Endothelial cell of umbilical vein (primary cell): ENCODE data around the gene HOXA10. TPM values are rescaled to one million over a fixed set of nuclear protein-coding genes. Genes with fewer than 3 reads are reported as not detected.
A peak's percentile ranks its signal among the peaks of the same experiment; 100 is the strongest.

Source experiments
- BruUV-seq: library from RNA; stranded (reverse); fragments of 400-500 nt; replicated peaks from 2 replicates; lab custom pipeline; 2021; lab: Mats Ljungman, UMichigan
- CTCF ChIA-PET: fragments of 300-600, 350-600 bp; sonication (Branson Sonifier 250); formaldehyde crosslinking; loops from one replicate; lab custom pipeline; 2021; ENCODE audit warnings: antibody characterized with exemption, inconsistent platforms; lab: Charles Lee
- POLR2A ChIA-PET: fragments of 300-600, 350-600 bp; sonication (Branson Sonifier 250); formaldehyde crosslinking; loops from one replicate; lab custom pipeline; 2021; ENCODE audit warnings: antibody characterized with exemption, inconsistent platforms; lab: Charles Lee
- DNase-seq: peaks from one replicate; pipeline ENCODE4 v3.0.0-alpha.2; 2011; ENCODE audit warnings: low read depth, low spot score
- FAIRE-seq: peaks from 2 replicates; lab custom pipeline; 2011; peaks lifted over from hg19 to GRCh38; lab: Jason Lieb, UNC
- H2AFZ ChIP-seq: 2 replicates; pipeline ENCODE4 v1.6.0; 2012; ENCODE audit warnings: low read depth, low read length, control low read depth, inconsistent platforms
- H3K27ac ChIP-seq: 2 replicates; pipeline ENCODE4 v1.5.1; 2011; ENCODE audit warnings: low read depth, mild to moderate bottlenecking, control low read depth, low read length, moderate library complexity; ENCODE audit not compliant: insufficient read depth
- H3K27me3 ChIP-seq, 2 experiments: 2 replicates each; pipeline versions ENCODE4 v1.6.0 to v1.6.1; 2011; ENCODE audit warnings: low read length in 2 of 2, mixed read lengths in 1 of 2; ENCODE audit not compliant: control insufficient read depth in 2 of 2, insufficient read depth in 2 of 2
- H3K36me3 ChIP-seq, 2 experiments: 2 replicates in 1 of 2; 3 replicates in 1 of 2; pipeline ENCODE4 v1.5.1; 2011; ENCODE audit warnings: low read length in 2 of 2, mild to moderate bottlenecking in 1 of 2, moderate library complexity in 1 of 2; ENCODE audit not compliant: control insufficient read depth in 2 of 2, insufficient read depth in 2 of 2; ENCODE audit errors: extremely low read depth in 1 of 2
- H3K4me1 ChIP-seq: 3 replicates; pipeline ENCODE4 v1.5.1; 2011; ENCODE audit warnings: mild to moderate bottlenecking, low read length; ENCODE audit not compliant: control insufficient read depth, insufficient read depth; ENCODE audit errors: extremely low read depth
- H3K4me2 ChIP-seq: 2 replicates; pipeline ENCODE4 v1.6.1; 2011; ENCODE audit warnings: low read length, control low read depth, mixed read lengths; ENCODE audit not compliant: insufficient read depth
- H3K4me3 ChIP-seq, 3 experiments: fragments of 200-600 bp in 1 of 3; sonication (generic), shearing (Covaris generic) in 1 of 3; replicated peaks in 1 of 3; 2 replicates each; pipeline ENCODE4 v1.5.1; 2011 to 2016; ENCODE audit warnings: control low read depth in 3 of 3, low read length in 3 of 3, mild to moderate bottlenecking in 2 of 3, inconsistent platforms in 1 of 3, low read depth in 1 of 3, moderate library complexity in 1 of 3; ENCODE audit not compliant: insufficient read depth in 1 of 3
- H3K79me2 ChIP-seq: 2 replicates; pipeline ENCODE4 v1.6.0; 2012; ENCODE audit warnings: low read length, inconsistent platforms; ENCODE audit not compliant: control insufficient read depth, insufficient read depth
- H3K9ac ChIP-seq: replicated peaks from 2 replicates; pipeline ENCODE3; 2011; ENCODE audit warnings: low read length, control low read depth; ENCODE audit not compliant: insufficient read depth; ENCODE audit errors: extremely low read depth
- H3K9me1 ChIP-seq: replicated peaks from 3 replicates; pipeline ENCODE4 v1.6.0; 2011; ENCODE audit warnings: mild to moderate bottlenecking, low read length; ENCODE audit not compliant: control insufficient read depth, insufficient read depth; ENCODE audit errors: extremely low read depth
- H3K9me3 ChIP-seq: replicated peaks from 2 replicates; pipeline ENCODE4 v1.5.1; 2012; ENCODE audit warnings: low read length, inconsistent platforms; ENCODE audit not compliant: control insufficient read depth, insufficient read depth
- H4K20me1 ChIP-seq: replicated peaks from 2 replicates; pipeline ENCODE3; 2011; ENCODE audit warnings: mild to moderate bottlenecking, low read length; ENCODE audit not compliant: control insufficient read depth, insufficient read depth; ENCODE audit errors: extremely low read depth
- CTCF ChIP-seq, 2 donors: IDR thresholded peaks; 1 replicate in 1 of 2; 2 replicates in 1 of 2; pipeline ENCODE4 v1.5.1; 2011; ENCODE audit warnings: low read length in 2 of 2, mild to moderate bottlenecking in 2 of 2, moderate library complexity in 2 of 2, control low read depth in 1 of 2, inconsistent platforms in 1 of 2, low read depth in 1 of 2; ENCODE audit not compliant: insufficient read depth in 1 of 2; ENCODE audit errors: extremely low read depth in 1 of 2
- EZH2 ChIP-seq: IDR thresholded peaks from 2 replicates; pipeline ENCODE4 v1.6.1; 2012; ENCODE audit warnings: borderline replicate concordance, low read depth, mild to moderate bottlenecking, moderate library complexity, low read length, inconsistent platforms; ENCODE audit not compliant: severe bottlenecking
- FOS ChIP-seq: IDR thresholded peaks from 2 replicates; pipeline ENCODE4 v1.6.1; 2011; ENCODE audit warnings: mild to moderate bottlenecking, low read length, moderate library complexity, borderline replicate concordance; ENCODE audit not compliant: insufficient read depth
- GATA2 ChIP-seq: IDR thresholded peaks from 2 replicates; pipeline ENCODE4 v1.7.0; 2011; ENCODE audit warnings: low read depth, mild to moderate bottlenecking, moderate library complexity, mixed read lengths, low read length; ENCODE audit not compliant: insufficient read length, insufficient read depth
- JUN ChIP-seq: IDR thresholded peaks from 2 replicates; pipeline ENCODE4 v1.6.1; 2011; ENCODE audit warnings: borderline replicate concordance, low read depth; ENCODE audit not compliant: insufficient read length, insufficient read depth
- MAX ChIP-seq: IDR thresholded peaks from 2 replicates; pipeline ENCODE4 v1.6.1; 2011; ENCODE audit not compliant: insufficient read depth, insufficient read length
- MYC ChIP-seq: IDR thresholded peaks from one replicate; pipeline ENCODE4 v1.6.1; 2011; ENCODE audit warnings: mild to moderate bottlenecking, low read depth, low read length
- POLR2A ChIP-seq: IDR thresholded peaks from 2 replicates; pipeline ENCODE4 v1.6.1; 2012; ENCODE audit warnings: low read depth, mild to moderate bottlenecking, control low read depth, low read length
- POLR2AphosphoS5 ChIP-seq: IDR thresholded peaks from 2 replicates; pipeline ENCODE4 v1.6.1; 2012; ENCODE audit warnings: low read depth, mild to moderate bottlenecking, control low read depth, low read length, moderate library complexity; ENCODE audit not compliant: insufficient read depth
- dilution Hi-C: fragments of 300-500 bp; cut with MboI; formaldehyde crosslinking; loops from one replicate; pipeline ENCODE4 v1.15.0; 2019; ENCODE audit warnings: low sequenced_read_pairs; ENCODE audit not compliant: extremely low pct_ligation_motif_present
- intact Hi-C: fragments of 100-400 bp; cut with micrococcal nuclease; formaldehyde crosslinking; loops from one replicate; pipeline ENCODE4 v1.10.0; 2022
- polyA plus RNA-seq, 4 experiments: library from polyadenylated mRNA; depleted of rRNA in 3 of 4; stranded (reverse) in 3 of 4; unstranded in 1 of 4; fragments of >200 nt; gene quantifications; 2 replicates each; pipeline versions ENCODE4 v1.2.1 to v1.2.3, GENCODE V29; 2011 to 2012; ENCODE audit warnings: missing spikeins in 1 of 4
- total RNA-seq: library from RNA; stranded (reverse); gene quantifications from 2 replicates; pipeline ENCODE4 v1.2.3, GENCODE V29; 2021

The HOXA10 gene
- total and polyA plus RNA-seq, 2 donors (not counting 3 experiments of a cell fraction or from before 2014, with no cell fraction given) = 24.4 to 30.3 TPM

- dilution Hi-C loops (no loop called here), intact Hi-C loops (loop anchor here (1.0 to 5.0 kb wide), 3 partner anchors 21 to 692 kb away; partner anchors contain the start of gene HOXA9)
- Histone ChIP-seq H3K9me1 (no peaks in the 10 kb centered on the region), H4K20me1 (no peaks in the 10 kb centered on the region), H3K36me3 (peaks cover 0 to 19% of the 10 kb centered on the region in 2 experiments), H3K9me3 (no peaks in the 10 kb centered on the region), H3K4me2 (peak overlapping the region; percentile 76), H3K27me3 (no peaks in the 10 kb centered on the region), H3K79me2 (peaks cover 97% of the 10 kb centered on the region), H3K9ac (peak overlapping the region; percentile 47), H3K4me3 (peak overlapping the region in 1 of 3 experiments; percentile 23), H2AFZ (no peak overlapping the region), H3K4me1 (peaks cover 73% of the 10 kb centered on the region), H3K27ac (peak overlapping the region; percentile 64)
- no TSS peak for BruUV-seq
- TF ChIP-seq CTCF (IDR thresholded peaks at IDR 0.05; ENCODE audit: extremely low read depth in 1 of 2, insufficient read depth in 1 of 2, low read depth in 1 of 2, low read length in 2 of 2) (no peak), FOS (no peak), EZH2 (no peak), MAX (no peak), POLR2A (no peak), MYC (no peak), JUN (no peak), POLR2AphosphoS5 (no peak), GATA2 (no peak)
- ChIA-PET CTCF (interaction anchor here (0.7 to 7.0 kb wide), 21 partner anchors 8 to 775 kb away, joined by 3 to 72 read pairs (median 8); partner anchors contain the start of genes HOXA3 and HOXA7), POLR2A (interaction anchor here (1.3 to 1.6 kb wide), 2 partner anchors 16 to 21 kb away, joined by 3 to 4 read pairs; partner anchors contain the start of gene HOXA9)
- no peak for FAIRE-seq
- no peak for DNase-seq
These were observed 29.3 kb downstream of the HOXA10 start for GRCh38 chr7:27144781-27145164.
